Stimulated activated CD4-positive, alpha-beta T cell treated with anti-CD3 and anti-CD28 coated beads, Interleukin-2, amount 100 ng/mL, for 48 hours (primary cell): ENCODE data around the gene NETO1.

ENCODE experiments used
- DNase-seq, 2 donors: peaks; one replicate each; pipeline ENCODE4 v3.0.0-alpha.2; 2020

The NETO1 gene

GRCh38 chr18:72720116-72720515 lies 147.7 kb downstream of the NETO1 start:
- no peak for DNase-seq

DNA sequence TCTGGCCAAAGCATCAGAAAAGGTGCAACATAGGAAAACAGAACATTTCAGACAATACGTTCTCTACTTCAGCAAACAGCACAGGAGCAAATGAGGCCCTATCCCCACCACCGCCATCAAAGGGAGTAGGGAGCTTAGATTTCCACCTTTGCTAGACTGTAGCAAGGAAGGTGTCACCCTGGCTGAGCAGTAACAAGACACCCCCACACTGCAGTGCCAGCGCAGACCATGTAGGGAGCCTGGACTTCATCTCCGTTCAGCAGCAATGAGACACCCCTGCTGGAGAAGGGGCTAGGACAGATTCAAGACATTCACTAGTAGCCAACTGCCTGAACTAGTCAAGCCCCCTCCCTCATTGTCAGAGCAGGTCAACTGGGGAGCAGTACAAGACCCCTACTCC lies 163.6 kb downstream of the NETO1 start:
- DNase-seq = no peak

DNA sequence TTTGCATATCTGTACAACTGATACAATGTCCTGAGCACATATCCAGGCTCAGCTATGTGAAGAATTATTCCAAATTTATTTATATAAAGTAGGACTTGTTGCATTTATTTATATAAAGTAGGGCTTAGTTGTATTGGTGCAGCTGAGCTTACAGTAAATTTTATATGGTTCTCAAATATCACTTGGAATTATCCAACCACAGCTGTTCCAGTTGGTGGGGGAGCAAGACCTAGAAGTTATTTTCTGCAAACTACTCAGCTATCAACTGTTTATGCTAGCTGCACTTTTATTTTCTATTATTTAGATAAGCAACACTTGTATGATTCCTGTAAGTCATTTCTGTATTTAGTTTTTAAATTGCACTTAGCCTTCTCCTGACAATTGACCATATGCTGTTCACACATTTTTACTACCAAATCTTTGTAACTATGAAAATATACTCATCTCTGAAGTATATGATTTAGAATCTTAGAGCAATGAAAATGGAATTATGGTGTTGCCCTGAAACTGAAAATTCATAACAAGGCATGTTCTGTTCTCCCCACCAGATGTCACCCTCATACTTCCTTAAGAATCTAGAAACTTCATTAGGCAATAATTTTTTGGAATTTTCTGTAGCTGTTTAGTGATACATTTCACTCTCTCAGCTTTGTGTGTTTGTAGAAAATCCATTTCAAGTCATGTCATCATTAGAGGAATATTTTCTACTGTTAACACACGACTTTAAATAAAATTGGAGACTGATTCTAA lies 166.7 kb downstream of the NETO1 start:
- DNase-seq = no peak

DNA sequence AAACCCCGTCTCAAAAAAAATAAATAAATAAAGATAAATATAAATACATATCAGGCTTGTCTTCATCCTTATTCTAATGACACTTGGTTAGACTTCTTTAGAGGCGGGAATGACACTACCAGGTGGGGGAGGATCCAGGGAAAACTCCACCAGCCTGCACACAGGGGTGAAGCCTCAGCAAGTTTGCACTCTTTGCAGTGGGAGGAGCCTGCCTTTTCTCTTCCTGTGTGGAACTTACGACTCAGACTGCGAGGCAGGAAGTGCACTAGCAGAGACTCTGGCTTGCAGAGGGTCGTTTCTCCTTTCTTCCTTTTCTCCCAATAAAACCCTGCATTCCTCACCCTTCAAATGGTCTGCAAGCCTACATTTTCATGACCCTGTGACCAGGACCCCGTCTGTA lies 170.1 kb downstream of the NETO1 start:
- DNase-seq = no peak

- no peak for DNase-seq
Measured at GRCh38 chr18:72692595-72692994, 175.2 kb downstream of the NETO1 start.
